ENCODE measurements around the gene WASHC2C. TPM values are rescaled to one million over a fixed set of nuclear protein-coding genes. Genes with fewer than 3 reads are reported as not detected.
"Not testable (repeated sequence)": the region's sequence is repeated elsewhere in the genome, so short reads cannot be mapped to it uniquely, and the experiment has no call there.

The WASHC2C gene
- polyA plus RNA-seq (2013, experiment 1 of 2): 41.5 TPM
- polyA plus RNA-seq (2013, experiment 2 of 2): 39.8 TPM

- not testable (repeated sequence) for H3K36me3 ChIP-seq (ENCODE audit: control insufficient read depth in 1 of 2, insufficient read depth in 2 of 2, low read depth in 1 of 2, low read length in 2 of 2); H3K23ac ChIP-seq (ENCODE audit: low read length in 2 of 2); H2AK5ac ChIP-seq (ENCODE audit: low read length, severe bottlenecking); H3K27ac ChIP-seq (ENCODE audit: low read length, poor library complexity, severe bottlenecking); H3K79me1 ChIP-seq (replicated peaks; ENCODE audit: low read length, poor library complexity, severe bottlenecking); H3K4me1 ChIP-seq (ENCODE audit: control insufficient read depth, insufficient read depth, low read depth, low read length); H3K9me3 ChIP-seq (ENCODE audit: control insufficient read depth, low read length); H3K27me3 ChIP-seq (ENCODE audit: control insufficient read depth in 1 of 2, insufficient read depth in 1 of 2, low read length in 2 of 2); H2BK12ac ChIP-seq (ENCODE audit: low read length in 2 of 2)
- H3K4me3 ChIP-seq (ENCODE audit: insufficient read depth in 1 of 2, low read depth in 1 of 2, low read length in 2 of 2): peak within 1 kb of the TSS; percentile 79 to 86
- peak within 1 kb of the TSS; percentile 33 to 93 for H3K18ac ChIP-seq (ENCODE audit: low read depth in 1 of 2, low read length in 2 of 2)
- peak within 1 kb of the TSS in 1 of 2 experiments; percentile 79 for H3K4ac ChIP-seq (ENCODE audit: low read depth in 1 of 2, low read length in 2 of 2)
- peak within 1 kb of the TSS; percentile 23 for H2BK15ac ChIP-seq (ENCODE audit: low read depth, poor library complexity, severe bottlenecking)
- H3K4me2 ChIP-seq (ENCODE audit: low read length, poor library complexity, severe bottlenecking): peak within 1 kb of the TSS; percentile 57
- H3K14ac ChIP-seq (ENCODE audit: low read length in 2 of 2): peak within 1 kb of the TSS in 1 of 2 experiments; percentile 20
- H2BK120ac ChIP-seq (ENCODE audit: low read depth, low read length): peak within 1 kb of the TSS; percentile 61
- H4K8ac ChIP-seq (ENCODE audit: low read length): peak within 1 kb of the TSS; percentile 97
- peak within 1 kb of the TSS; percentile 82 for H2AFZ ChIP-seq (ENCODE audit: low read depth, low read length)
- peak; percentile 86 for DNase-seq
- peak within 1 kb of the TSS; percentile 9 for H2BK5ac ChIP-seq (ENCODE audit: low read depth, low read length, poor library complexity, severe bottlenecking)
- peak within 1 kb of the TSS; percentile 86 for H3K9ac ChIP-seq (ENCODE audit: low read length)
- WGBS: under 1% methylated on average over 24 of the region's 49 CpGs
- peak within 1 kb of the TSS; percentile 68 for H4K91ac ChIP-seq (ENCODE audit: low read length)
Observed at GRCh38 chr10:45726703-45727420, at the start of gene WASHC2C. Gene WASHC2C, plus strand, starts transcription at chr10:45727266. Its CDS starts 52 bp downstream, at chr10:45727318.

DNA sequence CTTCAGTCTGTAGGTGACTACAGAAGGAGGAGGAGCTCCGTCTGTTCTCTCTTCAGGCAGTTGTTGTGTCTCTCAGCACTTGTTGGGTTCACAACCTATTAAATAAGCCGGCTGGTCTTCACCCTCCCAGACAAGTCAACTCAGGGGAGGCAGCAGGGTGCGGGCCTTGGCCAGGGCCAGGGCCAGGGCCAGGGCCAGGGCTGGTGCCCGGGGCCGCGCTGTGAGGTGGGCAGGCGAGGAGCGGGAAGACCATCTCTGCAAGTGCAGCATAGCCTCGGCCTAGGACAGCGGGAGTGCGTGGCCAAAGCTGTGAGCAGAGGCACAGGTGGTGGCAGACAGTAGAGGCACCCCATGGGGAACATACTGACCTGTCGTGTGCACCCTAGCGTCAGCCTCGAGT lies 48.6 kb upstream of the WASHC2C start:
- DNase-seq; H3K4me2 ChIP-seq (ENCODE audit: low read length, poor library complexity, severe bottlenecking); H3K36me3 ChIP-seq (ENCODE audit: control insufficient read depth in 1 of 2, insufficient read depth in 2 of 2, low read depth in 1 of 2, low read length in 2 of 2); H3K4ac ChIP-seq (ENCODE audit: low read depth in 1 of 2, low read length in 2 of 2); H2BK120ac ChIP-seq (ENCODE audit: low read depth, low read length); H3K14ac ChIP-seq (ENCODE audit: low read length in 2 of 2); H3K27ac ChIP-seq (ENCODE audit: low read length, poor library complexity, severe bottlenecking); H2AFZ ChIP-seq (ENCODE audit: low read depth, low read length); H3K79me1 ChIP-seq (replicated peaks; ENCODE audit: low read length, poor library complexity, severe bottlenecking); H3K4me3 ChIP-seq (ENCODE audit: insufficient read depth in 1 of 2, low read depth in 1 of 2, low read length in 2 of 2); H3K9ac ChIP-seq (ENCODE audit: low read length); H4K8ac ChIP-seq (ENCODE audit: low read length); H4K91ac ChIP-seq (ENCODE audit: low read length); H2BK12ac ChIP-seq (ENCODE audit: low read length in 2 of 2); H3K27me3 ChIP-seq (ENCODE audit: control insufficient read depth in 1 of 2, insufficient read depth in 1 of 2, low read length in 2 of 2); H3K18ac ChIP-seq (ENCODE audit: low read depth in 1 of 2, low read length in 2 of 2); H3K23ac ChIP-seq (ENCODE audit: low read length in 2 of 2); H2BK15ac ChIP-seq (ENCODE audit: low read depth, poor library complexity, severe bottlenecking); H3K9me3 ChIP-seq (ENCODE audit: control insufficient read depth, low read length); H2AK5ac ChIP-seq (ENCODE audit: low read length, severe bottlenecking); H2BK5ac ChIP-seq (ENCODE audit: low read depth, low read length, poor library complexity, severe bottlenecking); H3K4me1 ChIP-seq (ENCODE audit: control insufficient read depth, insufficient read depth, low read depth, low read length): not testable (repeated sequence)
- WGBS: 93% methylated on average over 10 of the region's 14 CpGs

- H2BK120ac ChIP-seq (ENCODE audit: low read depth, low read length); H4K8ac ChIP-seq (ENCODE audit: low read length); H3K79me1 ChIP-seq (replicated peaks; ENCODE audit: low read length, poor library complexity, severe bottlenecking); H3K27me3 ChIP-seq (ENCODE audit: control insufficient read depth in 1 of 2, insufficient read depth in 1 of 2, low read length in 2 of 2); H3K4ac ChIP-seq (ENCODE audit: low read depth in 1 of 2, low read length in 2 of 2); H3K14ac ChIP-seq (ENCODE audit: low read length in 2 of 2); H3K18ac ChIP-seq (ENCODE audit: low read depth in 1 of 2, low read length in 2 of 2); H3K9me3 ChIP-seq (ENCODE audit: control insufficient read depth, low read length); H3K36me3 ChIP-seq (ENCODE audit: control insufficient read depth in 1 of 2, insufficient read depth in 2 of 2, low read depth in 1 of 2, low read length in 2 of 2); H3K4me2 ChIP-seq (ENCODE audit: low read length, poor library complexity, severe bottlenecking); H3K23ac ChIP-seq (ENCODE audit: low read length in 2 of 2); H2AK5ac ChIP-seq (ENCODE audit: low read length, severe bottlenecking); H2AFZ ChIP-seq (ENCODE audit: low read depth, low read length); H3K9ac ChIP-seq (ENCODE audit: low read length); H2BK5ac ChIP-seq (ENCODE audit: low read depth, low read length, poor library complexity, severe bottlenecking); H3K27ac ChIP-seq (ENCODE audit: low read length, poor library complexity, severe bottlenecking); H3K4me1 ChIP-seq (ENCODE audit: control insufficient read depth, insufficient read depth, low read depth, low read length); H4K91ac ChIP-seq (ENCODE audit: low read length); H2BK12ac ChIP-seq (ENCODE audit: low read length in 2 of 2); H3K4me3 ChIP-seq (ENCODE audit: insufficient read depth in 1 of 2, low read depth in 1 of 2, low read length in 2 of 2); H2BK15ac ChIP-seq (ENCODE audit: low read depth, poor library complexity, severe bottlenecking): not testable (repeated sequence)
- DNase-seq: peak; percentile 45
- WGBS: 61% methylated on average over 1 of the region's 3 CpGs
Observed at GRCh38 chr10:45710200-45710796, 16.8 kb upstream of the WASHC2C start.

DNA sequence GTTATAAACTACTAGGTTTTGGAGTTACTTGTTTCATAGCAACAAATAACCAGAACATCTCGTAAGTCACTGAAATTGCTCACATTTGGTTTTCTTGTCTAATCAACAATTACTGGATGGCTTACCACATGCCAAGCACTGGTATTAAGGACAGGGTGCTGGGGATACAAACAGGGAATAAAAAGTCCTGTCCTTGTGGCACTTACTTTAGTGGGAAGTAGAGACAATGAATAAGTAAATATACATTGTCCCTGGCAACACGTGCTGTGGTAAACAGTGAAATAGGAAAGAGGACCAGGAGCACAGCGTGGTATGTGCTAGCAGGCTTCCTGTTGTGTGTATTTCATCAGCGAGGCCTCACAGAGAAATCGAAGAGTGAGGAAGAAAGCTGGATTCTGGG lies 15.8 kb upstream of the WASHC2C start:
- not testable (repeated sequence) for H4K91ac ChIP-seq (ENCODE audit: low read length); H3K18ac ChIP-seq (ENCODE audit: low read depth in 1 of 2, low read length in 2 of 2); H2AFZ ChIP-seq (ENCODE audit: low read depth, low read length); H3K9ac ChIP-seq (ENCODE audit: low read length); H3K14ac ChIP-seq (ENCODE audit: low read length in 2 of 2); H2BK120ac ChIP-seq (ENCODE audit: low read depth, low read length); H3K9me3 ChIP-seq (ENCODE audit: control insufficient read depth, low read length); H3K4ac ChIP-seq (ENCODE audit: low read depth in 1 of 2, low read length in 2 of 2); H2BK5ac ChIP-seq (ENCODE audit: low read depth, low read length, poor library complexity, severe bottlenecking); H3K79me1 ChIP-seq (replicated peaks; ENCODE audit: low read length, poor library complexity, severe bottlenecking); H2BK15ac ChIP-seq (ENCODE audit: low read depth, poor library complexity, severe bottlenecking); H4K8ac ChIP-seq (ENCODE audit: low read length); H3K27ac ChIP-seq (ENCODE audit: low read length, poor library complexity, severe bottlenecking); H3K4me2 ChIP-seq (ENCODE audit: low read length, poor library complexity, severe bottlenecking); H3K27me3 ChIP-seq (ENCODE audit: control insufficient read depth in 1 of 2, insufficient read depth in 1 of 2, low read length in 2 of 2); H3K23ac ChIP-seq (ENCODE audit: low read length in 2 of 2); H2BK12ac ChIP-seq (ENCODE audit: low read length in 2 of 2); H3K36me3 ChIP-seq (ENCODE audit: control insufficient read depth in 1 of 2, insufficient read depth in 2 of 2, low read depth in 1 of 2, low read length in 2 of 2); H3K4me3 ChIP-seq (ENCODE audit: insufficient read depth in 1 of 2, low read depth in 1 of 2, low read length in 2 of 2); DNase-seq; H3K4me1 ChIP-seq (ENCODE audit: control insufficient read depth, insufficient read depth, low read depth, low read length); H2AK5ac ChIP-seq (ENCODE audit: low read length, severe bottlenecking)
- WGBS: 100% methylated on average over 1 of the region's 5 CpGs
